Naive thymus-derived CD8-positive, alpha-beta T cell (primary cell): ENCODE results near the gene IDS. TPM values are rescaled to one million over a fixed set of nuclear protein-coding genes. Genes with fewer than 3 reads are reported as not detected.
A peak's percentile ranks its signal among the peaks of the same experiment; 100 is the strongest.
"Not testable (repeated sequence)": the region's sequence is repeated elsewhere in the genome, so short reads cannot be mapped to it uniquely, and the experiment has no call there.

ENCODE experiments used
- ATAC-seq, 2 donors: fragments of 150-1000 bp; cut with Tn5 transposase in 1 of 2; sonication (Bioruptor Pico), chemical (Tn5 transposase) in 1 of 2; 1 replicate in 1 of 2; 2 replicates in 1 of 2; pipeline ENCODE4 v1.10.0; 2021; ENCODE audit warnings: mild to moderate bottlenecking in 2 of 2, moderate library complexity in 2 of 2
- POLR2A ChIA-PET: fragments of 350-600 bp; sonication (Branson Sonifier 250); formaldehyde crosslinking; loops from one replicate; lab custom pipeline; 2021; ENCODE audit warnings: antibody characterized with exemption; lab: Charles Lee
- DNase-seq, 10 donors: peaks; one replicate each; pipeline versions ENCODE4 v3.0.0 to v3.0.0-alpha.2; 2020 to 2022
- H3K27ac Mint-ChIP-seq, 10 donors: one replicate each; pipeline ENCODE4 v1.8.0; 2020 to 2022; ENCODE audit warnings: mild to moderate bottlenecking in 10 of 10, mixed read lengths in 10 of 10, moderate library complexity in 4 of 10, inconsistent platforms in 1 of 10
- H3K27me3 Mint-ChIP-seq, 5 donors: one replicate each; pipeline ENCODE4 v1.8.0; 2021 to 2022; ENCODE audit warnings: mixed read lengths in 5 of 5
- H3K36me3 Mint-ChIP-seq, 3 donors: one replicate each; pipeline ENCODE4 v1.8.0; 2020 to 2022; ENCODE audit warnings: mixed read lengths in 3 of 3, mild to moderate bottlenecking in 2 of 3, inconsistent platforms in 1 of 3
- H3K4me1 Mint-ChIP-seq, 4 donors: one replicate each; pipeline ENCODE4 v1.8.0; 2021 to 2022; ENCODE audit warnings: mixed read lengths in 4 of 4
- H3K4me3 Mint-ChIP-seq, 10 donors: one replicate each; pipeline ENCODE4 v1.8.0; 2020 to 2022; ENCODE audit warnings: mild to moderate bottlenecking in 10 of 10, mixed read lengths in 10 of 10, moderate library complexity in 6 of 10, inconsistent platforms in 1 of 10
- H3K9me3 Mint-ChIP-seq, 9 donors: one replicate each; pipeline ENCODE4 v1.8.0; 2020 to 2022; ENCODE audit warnings: mixed read lengths in 9 of 9, mild to moderate bottlenecking in 3 of 9, inconsistent platforms in 1 of 9, moderate library complexity in 1 of 9
- polyA plus RNA-seq, 3 donors: library from polyadenylated mRNA; unstranded; fragments of 300-500 nt; fragmentation: Illumina TruSeq; gene quantifications; one replicate each; pipeline ENCODE4 v1.2.3, GENCODE V29; 2021
- total RNA-seq, 8 experiments: library from RNA in 2 of 8; stranded (reverse) in 2 of 8; gene quantifications; one replicate each; pipeline ENCODE4 v1.2.3 and lab custom pipeline; 2021 to 2026

Gene IDS
- total and polyA plus RNA-seq, 5 experiments from 2014 or later: 65.4 to 164 (median 98.4) TPM

DNA sequence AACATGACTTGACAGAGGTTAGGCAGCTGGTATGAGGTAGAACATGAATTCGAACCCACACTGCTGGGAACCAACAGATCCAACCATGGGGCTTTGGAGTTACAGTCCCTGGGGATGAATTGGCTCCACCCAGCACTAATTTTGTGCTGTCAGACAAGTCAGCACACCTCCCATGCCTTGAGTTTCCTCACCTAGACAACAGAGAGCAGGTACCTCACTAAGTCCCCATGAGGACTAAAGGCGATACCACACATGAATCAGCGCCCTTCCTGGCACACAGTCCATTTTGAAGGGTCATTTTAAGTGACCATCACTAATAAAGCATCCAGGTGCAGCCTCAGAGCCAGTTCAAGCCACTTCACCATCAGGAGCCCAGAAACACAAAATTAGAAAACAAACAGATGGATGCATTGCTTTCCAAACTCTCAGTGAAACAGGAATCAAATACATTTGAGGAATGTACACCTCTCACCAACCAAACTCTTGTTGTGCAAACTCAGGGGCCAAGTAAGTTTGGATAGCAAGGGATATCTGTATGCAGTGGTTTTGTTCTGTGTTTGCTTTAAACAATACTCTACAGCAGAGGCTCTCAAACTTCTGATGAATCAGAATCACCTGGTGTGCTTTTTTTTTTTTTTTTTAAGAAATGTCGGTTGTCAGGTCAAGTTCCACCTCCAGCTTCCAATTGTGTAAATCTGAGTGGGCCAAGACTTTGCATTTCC is 10.1 kb downstream of the IDS start:
- POLR2A ChIA-PET: no interaction called here
- H3K27ac Mint-ChIP-seq: no peak overlapping the region
- no peak for ATAC-seq
- DNase-seq: no peak
- H3K4me3 Mint-ChIP-seq: no peak overlapping the region
- peaks cover 0 to 7% (median 5%) of the 10 kb centered on the region in 4 donors for H3K4me1 Mint-ChIP-seq
- H3K9me3 Mint-ChIP-seq: no peaks in the 10 kb centered on the region
- H3K36me3 Mint-ChIP-seq: peaks cover 0 to 55% (median 11%) of the 10 kb centered on the region in 3 donors
- H3K27me3 Mint-ChIP-seq: no peaks in the 10 kb centered on the region

GRCh38 chrX:149493567-149494562 is 11.2 kb downstream of the IDS start:
- ATAC-seq: peak; percentile 7 to 18
- POLR2A ChIA-PET: no interaction called here
- no peaks in the 10 kb centered on the region for H3K27me3 Mint-ChIP-seq

GRCh38 chrX:149491812-149492211 is 13.3 kb downstream of the IDS start:
- Mint-ChIP-seq H3K27me3 (no peaks in the 10 kb centered on the region), H3K4me1 (peaks cover 0 to 8% (median 5%) of the 10 kb centered on the region in 4 donors), H3K27ac (peak overlapping the region in 4 of 10 donors; percentile 37 to 68 (median 54)), H3K4me3 (no peak overlapping the region), H3K9me3 (no peaks in the 10 kb centered on the region), H3K36me3 (peaks cover 0 to 45% (median 10%) of the 10 kb centered on the region in 3 donors)
- POLR2A ChIA-PET: no interaction called here
- DNase-seq (no peak), ATAC-seq (no peak)

More at GRCh38 chrX:149493567-149494562, 11.2 kb downstream of the IDS start:
- Mint-ChIP-seq H3K9me3 (no peaks in the 10 kb centered on the region), H3K4me1 (peaks cover 0 to 6% (median 2%) of the 10 kb centered on the region in 4 donors), H3K36me3 (peaks cover 0 to 54% (median 9%) of the 10 kb centered on the region in 3 donors), H3K27ac (no peak overlapping the region), H3K4me3 (no peak overlapping the region)
- no peak for DNase-seq

DNA sequence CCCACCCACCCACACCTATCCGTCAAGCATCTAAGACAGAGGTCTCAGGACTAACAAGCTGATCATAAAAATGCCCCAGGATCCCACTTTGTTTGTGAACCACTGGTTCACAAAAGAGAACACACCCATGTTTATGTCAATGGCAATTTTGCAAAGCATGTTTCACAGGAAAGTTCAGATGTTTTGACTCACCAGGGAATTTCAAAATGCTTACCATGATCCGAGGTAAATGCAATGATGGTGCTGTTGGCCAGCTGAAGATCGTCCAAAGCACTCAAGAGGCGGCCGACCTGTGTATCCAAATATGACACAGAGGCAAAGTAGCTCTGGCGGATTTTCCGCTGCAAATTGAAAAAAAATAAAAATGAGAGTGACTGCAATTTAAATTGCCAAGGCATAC is 15.0 kb downstream of the IDS start:
- Mint-ChIP-seq H3K36me3 (peaks cover 4 to 47% (median 5%) of the 10 kb centered on the region in 3 donors), H3K4me3 (no peak overlapping the region), H3K4me1 (peaks cover 0 to 10% (median 6%) of the 10 kb centered on the region in 4 donors), H3K9me3 (no peaks in the 10 kb centered on the region), H3K27me3 (no peaks in the 10 kb centered on the region), H3K27ac (no peak overlapping the region)
- POLR2A ChIA-PET: no interaction called here
- ATAC-seq (no peak), DNase-seq (no peak)

DNA sequence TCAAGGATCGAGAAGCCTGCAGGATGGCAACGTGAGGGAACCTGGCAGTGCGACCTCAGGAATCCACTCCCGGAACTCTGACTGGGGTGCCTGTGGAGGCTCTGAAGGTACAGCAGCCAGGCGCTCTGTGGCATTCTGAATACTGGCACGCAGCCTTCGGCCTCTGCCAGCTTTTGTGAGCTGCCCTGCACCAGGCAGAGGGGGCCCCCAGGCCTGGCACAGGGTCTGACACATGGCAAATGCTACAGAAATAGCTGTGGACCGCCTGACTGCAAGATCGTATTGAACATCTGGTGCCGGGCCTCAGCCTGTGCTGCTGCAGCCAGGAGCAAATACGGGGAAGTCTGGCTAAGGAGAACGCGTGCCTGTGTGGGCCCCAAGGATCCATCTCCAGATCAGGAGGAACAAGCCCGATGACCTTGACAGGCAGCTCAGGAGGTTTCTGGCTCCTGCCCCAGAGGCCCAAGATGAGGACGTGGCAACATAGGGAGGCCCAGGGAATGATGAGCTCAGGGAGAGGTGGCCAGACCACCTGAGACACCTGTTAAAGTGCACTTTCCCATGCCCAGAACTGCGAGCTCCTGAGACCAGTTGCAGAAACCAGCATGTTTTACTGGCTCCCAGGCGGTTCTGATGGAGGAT is 16.6 kb downstream of the IDS start:
- H3K9me3 Mint-ChIP-seq, H3K27me3 Mint-ChIP-seq, ATAC-seq, POLR2A ChIA-PET, H3K27ac Mint-ChIP-seq, DNase-seq: not testable (repeated sequence)
- Mint-ChIP-seq H3K4me3 (peak overlapping the region in 1 of 10 donors; percentile 48), H3K4me1 (peaks cover 0 to 10% (median 7%) of the 10 kb centered on the region in 4 donors), H3K36me3 (peaks cover 5 to 61% (median 5%) of the 10 kb centered on the region in 3 donors)

DNA sequence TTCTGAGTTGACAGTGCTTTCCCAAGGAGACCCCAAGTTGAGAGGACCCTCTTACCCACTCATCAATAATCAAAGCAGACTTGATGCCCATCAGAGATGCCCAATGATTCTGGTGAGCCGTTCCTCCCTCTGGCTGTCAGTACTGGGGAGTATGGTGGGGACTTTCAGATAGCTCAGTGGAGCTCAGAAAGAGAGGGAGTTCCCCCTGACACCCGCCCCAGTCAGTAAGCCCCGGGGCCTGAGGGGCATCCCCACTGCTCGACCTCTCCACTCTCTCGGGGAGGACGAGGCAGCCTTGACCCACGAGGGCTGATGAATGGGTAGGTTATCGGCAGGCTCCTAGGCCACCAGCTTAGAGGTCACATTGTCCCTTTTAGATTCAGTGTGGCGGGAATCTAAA is 17.1 kb downstream of the IDS start:
- H3K9me3 Mint-ChIP-seq, H3K27ac Mint-ChIP-seq, H3K4me3 Mint-ChIP-seq, H3K27me3 Mint-ChIP-seq, DNase-seq, POLR2A ChIA-PET: not testable (repeated sequence)
- H3K36me3 Mint-ChIP-seq: peaks cover 5 to 66% (median 5%) of the 10 kb centered on the region in 3 donors
- ATAC-seq: peak in 1 of 2 donors; percentile 21
- peaks cover 0 to 10% (median 7%) of the 10 kb centered on the region in 4 donors for H3K4me1 Mint-ChIP-seq

DNA sequence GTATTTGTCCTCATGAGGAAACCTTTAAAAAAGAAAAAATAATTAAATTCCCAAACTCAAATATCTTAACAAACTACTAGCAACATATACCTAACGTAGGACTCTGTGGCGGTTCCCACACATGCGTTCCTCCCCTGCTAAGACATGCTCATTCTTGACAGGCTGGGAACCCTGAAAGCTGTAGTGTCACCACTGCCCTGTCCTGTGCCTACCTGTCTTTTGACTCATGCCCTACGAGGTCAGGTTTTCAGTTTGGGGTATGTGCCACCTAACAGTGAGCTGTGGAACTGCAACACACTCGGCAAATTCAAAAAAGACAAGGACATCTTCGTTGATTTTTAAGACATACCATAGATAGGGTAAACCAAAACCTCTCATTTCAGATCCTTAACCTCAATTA is 17.8 kb downstream of the IDS start:
- H3K36me3 Mint-ChIP-seq: peaks cover 5 to 72% (median 5%) of the 10 kb centered on the region in 3 donors
- peak; percentile 11 to 51 for ATAC-seq
- no peaks in the 10 kb centered on the region for H3K9me3 Mint-ChIP-seq
- peak overlapping the region in 2 of 10 donors; percentile 9 to 13 for H3K27ac Mint-ChIP-seq
- no peaks in the 10 kb centered on the region for H3K27me3 Mint-ChIP-seq
- POLR2A ChIA-PET: no interaction called here
- DNase-seq: no peak
- peaks cover 0 to 10% (median 7%) of the 10 kb centered on the region in 4 donors for H3K4me1 Mint-ChIP-seq
- H3K4me3 Mint-ChIP-seq: no peak overlapping the region

DNA sequence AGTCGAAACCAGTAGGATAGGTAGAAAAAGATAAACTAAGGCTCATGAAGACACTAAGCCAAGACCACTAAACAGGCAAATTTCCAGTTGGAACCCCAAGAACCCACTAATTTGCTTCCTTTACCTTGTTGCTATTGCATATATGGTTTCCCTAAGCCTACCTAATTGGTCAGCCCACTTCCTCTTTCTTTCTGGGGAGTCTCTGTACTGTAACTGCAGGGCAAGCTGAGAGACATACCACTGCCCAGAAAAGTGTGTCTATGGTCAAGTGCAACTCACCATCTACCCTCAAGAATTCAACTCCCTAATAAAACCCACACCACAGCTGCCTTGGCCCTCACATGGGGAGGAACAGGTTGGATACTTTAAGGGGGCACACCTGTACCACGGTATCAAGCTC is 28.6 kb downstream of the IDS start:
- Mint-ChIP-seq H3K27ac (peak overlapping the region in 2 of 10 donors; percentile 22 to 56), H3K4me3 (no peak overlapping the region), H3K4me1 (peaks cover 0 to 13% (median 0%) of the 10 kb centered on the region in 4 donors), H3K9me3 (no peaks in the 10 kb centered on the region), H3K27me3 (no peaks in the 10 kb centered on the region), H3K36me3 (peaks cover 0 to 38% (median 0%) of the 10 kb centered on the region in 3 donors)
- POLR2A ChIA-PET: no interaction called here
- DNase-seq (no peak), ATAC-seq (peak in 1 of 2 donors; percentile 10)

DNA sequence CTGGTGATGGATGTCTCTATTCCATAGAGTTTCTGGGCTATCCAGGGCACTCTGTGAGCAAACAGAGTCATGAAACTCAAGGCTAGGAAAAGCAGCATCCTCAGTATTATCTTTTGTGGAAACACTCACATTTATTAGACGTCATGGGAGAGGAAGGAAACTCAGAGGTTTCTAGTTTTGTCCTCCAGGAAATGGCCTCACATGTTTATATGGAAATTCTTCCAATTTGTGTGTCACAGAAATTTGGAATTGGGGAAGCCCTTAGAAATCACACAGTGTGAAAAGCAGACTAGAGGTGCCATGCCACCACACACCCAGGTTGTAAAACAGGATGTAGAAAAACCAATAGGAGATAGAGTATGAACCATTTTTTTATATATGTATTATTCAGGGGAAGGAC is 31.1 kb downstream of the IDS start:
- H3K36me3 Mint-ChIP-seq: peaks cover 0 to 17% (median 0%) of the 10 kb centered on the region in 3 donors
- ATAC-seq: no peak
- H3K4me1 Mint-ChIP-seq: peaks cover 0 to 11% (median 1%) of the 10 kb centered on the region in 4 donors
- POLR2A ChIA-PET: no interaction called here
- no peak for DNase-seq
- H3K9me3 Mint-ChIP-seq: no peaks in the 10 kb centered on the region
- peaks cover 0 to 4% (median 0%) of the 10 kb centered on the region in 5 donors for H3K27me3 Mint-ChIP-seq
- H3K27ac Mint-ChIP-seq: no peak overlapping the region
- H3K4me3 Mint-ChIP-seq: no peak overlapping the region

DNA sequence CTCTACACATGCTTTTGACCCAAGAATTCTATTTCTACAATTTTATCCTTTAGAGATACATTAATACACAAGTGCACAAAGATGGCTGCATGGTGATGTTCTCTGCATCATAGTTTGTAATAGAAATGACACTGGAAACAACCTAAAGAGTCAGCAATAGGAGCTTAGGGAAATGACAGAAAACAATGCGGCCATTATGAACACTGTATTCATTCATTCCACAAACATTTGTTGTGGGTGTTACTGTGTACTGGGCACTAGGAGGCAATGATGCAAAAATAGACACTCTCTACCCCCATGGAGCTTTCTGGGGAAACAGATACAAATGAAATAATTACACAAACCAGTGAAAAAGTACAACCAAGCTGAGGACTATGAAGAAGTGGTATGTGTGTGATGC is 32.0 kb downstream of the IDS start:
- Mint-ChIP-seq H3K27me3 (peaks cover 0 to 4% (median 0%) of the 10 kb centered on the region in 5 donors), H3K4me1 (peaks cover 0 to 10% (median 1%) of the 10 kb centered on the region in 4 donors), H3K36me3 (peaks cover 0 to 10% (median 0%) of the 10 kb centered on the region in 3 donors), H3K9me3 (no peaks in the 10 kb centered on the region), H3K4me3 (no peak overlapping the region), H3K27ac (peak overlapping the region in 1 of 10 donors; percentile 53)
- ATAC-seq: no peak
- no peak for DNase-seq
- POLR2A ChIA-PET: no interaction called here

DNA sequence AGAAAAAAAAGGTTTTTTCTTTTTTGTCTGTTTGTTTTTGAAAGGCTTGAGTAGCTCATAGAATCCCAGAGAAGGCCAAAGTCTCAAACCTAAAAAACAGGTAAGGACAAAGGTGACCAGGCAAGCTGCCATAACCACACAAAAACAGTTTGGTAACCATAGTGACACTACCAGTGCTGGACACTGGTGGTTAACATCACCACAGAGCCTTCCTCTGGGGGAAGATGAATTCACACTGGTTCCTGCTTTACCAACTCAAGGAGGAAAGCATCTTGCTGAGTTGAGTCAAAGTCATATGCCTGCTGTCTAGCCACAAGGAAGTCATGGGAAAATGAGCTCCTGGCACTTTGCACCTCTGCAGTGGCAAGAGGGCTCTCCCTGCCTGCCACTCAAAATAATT is 32.5 kb downstream of the IDS start:
- ATAC-seq (no peak), DNase-seq (no peak)
- no peak overlapping the region for H3K27ac Mint-ChIP-seq
- no peak overlapping the region for H3K4me3 Mint-ChIP-seq
- H3K36me3 Mint-ChIP-seq: peaks cover 0 to 6% (median 0%) of the 10 kb centered on the region in 3 donors
- H3K27me3 Mint-ChIP-seq: peaks cover 0 to 4% (median 0%) of the 10 kb centered on the region in 5 donors
- peaks cover 0 to 9% (median 1%) of the 10 kb centered on the region in 4 donors for H3K4me1 Mint-ChIP-seq
- H3K9me3 Mint-ChIP-seq: no peaks in the 10 kb centered on the region
- POLR2A ChIA-PET: no interaction called here

DNA sequence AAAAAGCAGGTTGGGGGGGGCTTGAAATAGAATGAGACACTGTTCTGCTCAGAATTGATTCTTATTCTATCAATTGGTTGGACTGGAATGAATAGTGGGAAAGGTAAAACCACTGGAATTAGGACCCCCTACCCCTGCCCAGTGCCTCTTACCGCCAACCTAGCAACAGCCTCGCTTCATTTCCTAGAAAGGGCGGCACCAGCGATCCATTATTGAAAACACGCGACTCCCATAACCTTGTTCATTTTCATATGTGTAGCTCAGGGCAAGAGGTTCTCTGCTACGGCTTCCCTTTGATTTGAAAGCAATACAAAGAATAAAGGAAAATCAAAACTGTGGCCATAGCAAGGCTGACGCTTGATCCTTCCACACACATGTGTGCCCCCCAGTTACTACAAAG is 33.7 kb downstream of the IDS start:
- Mint-ChIP-seq H3K9me3 (no peaks in the 10 kb centered on the region), H3K4me1 (peaks cover 0 to 3% (median 1%) of the 10 kb centered on the region in 4 donors), H3K4me3 (no peak overlapping the region), H3K36me3 (peaks cover 0 to 2% (median 0%) of the 10 kb centered on the region in 3 donors), H3K27ac (no peak overlapping the region), H3K27me3 (peaks cover 0 to 4% (median 0%) of the 10 kb centered on the region in 5 donors)
- DNase-seq: no peak
- no peak for ATAC-seq
- POLR2A ChIA-PET: no interaction called here
